GM23248 (cell line): ENCODE measurements around the gene SMARCD1. TPM values are rescaled to one million over a fixed set of nuclear protein-coding genes. Genes with fewer than 3 reads are reported as not detected.
A peak's percentile ranks its signal among the peaks of the same experiment; 100 is the strongest.

Source experiments
- DNase-seq: peaks from one replicate; pipeline ENCODE4 v3.0.0-alpha.2; 2015
- H2AFZ ChIP-seq: fragments of 200-600 bp; sonication (generic); 2 replicates; pipeline ENCODE4 v1.6.1; 2016; ENCODE audit warnings: antibody characterized with exemption
- H3F3A ChIP-seq: fragments of 200-600 bp; sonication (generic); 2 replicates; pipeline ENCODE4 v1.6.1; 2016; ENCODE audit warnings: mild to moderate bottlenecking, antibody characterized with exemption, mixed run types; ENCODE audit not compliant: insufficient read depth
- H3K27ac ChIP-seq: fragments of 200-600 bp; sonication (generic); 2 replicates; pipeline ENCODE4 v1.5.1; 2016; ENCODE audit warnings: mild to moderate bottlenecking
- H3K27me3 ChIP-seq: fragments of 200-600 bp; sonication (generic); replicated peaks from 2 replicates; pipeline ENCODE4 v1.6.1; 2016; ENCODE audit warnings: mild to moderate bottlenecking; ENCODE audit not compliant: insufficient read depth
- H3K36me3 ChIP-seq: fragments of 200-600 bp; sonication (generic); 2 replicates; pipeline ENCODE4 v1.6.1; 2016; ENCODE audit warnings: low read depth, mild to moderate bottlenecking
- H3K4me1 ChIP-seq: fragments of 200-600 bp; sonication (generic); 2 replicates; pipeline ENCODE4 v1.6.1; 2016; ENCODE audit warnings: mild to moderate bottlenecking; ENCODE audit not compliant: insufficient read depth
- H3K4me2 ChIP-seq: fragments of 200-600 bp; sonication (generic); one replicate; pipeline ENCODE4 v1.6.1; 2016; ENCODE audit warnings: mild to moderate bottlenecking; ENCODE audit not compliant: unreplicated experiment
- H3K4me3 ChIP-seq: fragments of 200-600 bp; sonication (generic); 2 replicates; pipeline ENCODE4 v1.5.1; 2016; ENCODE audit warnings: mild to moderate bottlenecking
- H3K79me2 ChIP-seq: fragments of 200-600 bp; sonication (generic); 2 replicates; pipeline ENCODE4 v1.6.1; 2016; ENCODE audit warnings: mild to moderate bottlenecking; ENCODE audit not compliant: insufficient read depth
- H3K9ac ChIP-seq: fragments of 200-600 bp; sonication (generic); 2 replicates; pipeline ENCODE4 v1.6.1; 2016; ENCODE audit warnings: mild to moderate bottlenecking
- H3K9me2 ChIP-seq: fragments of 200-600 bp; sonication (generic); 2 replicates; pipeline ENCODE4 v1.6.1; 2016; ENCODE audit warnings: mixed run types, mild to moderate bottlenecking, moderate library complexity; ENCODE audit not compliant: insufficient read depth
- H3K9me3 ChIP-seq: fragments of 200-600 bp; sonication (generic); one replicate; pipeline ENCODE4 v1.6.1; 2017; ENCODE audit warnings: low read depth
- H4K20me1 ChIP-seq: fragments of 200-600 bp; sonication (generic); 2 replicates; pipeline ENCODE4 v1.6.0; 2016; ENCODE audit not compliant: insufficient read depth
- EZH2 ChIP-seq: fragments of 200-600 bp; sonication (generic); IDR thresholded peaks from 2 replicates; pipeline ENCODE4 v1.6.1; 2018; ENCODE audit warnings: antibody characterized with exemption, mild to moderate bottlenecking; ENCODE audit not compliant: insufficient read depth, poor library complexity, severe bottlenecking
- EZH2phosphoT487 ChIP-seq: fragments of 200-600 bp; sonication (generic); IDR thresholded peaks from 2 replicates; pipeline ENCODE4 v1.6.1; 2018; ENCODE audit warnings: antibody characterized with exemption, moderate library complexity, mild to moderate bottlenecking, low read depth; ENCODE audit not compliant: insufficient read depth
- WGBS, 2 experiments: methylation state at CpG; one replicate each; pipeline ENCODE4 v1.1.6; 2015 to 2017; ENCODE audit warnings: low lambda C conversion rate in 2 of 2, low coverage in 1 of 2; ENCODE audit errors: missing lambda C conversion rate in 2 of 2; 5-methylcytosine and 5-hydroxymethylcytosine counted together
- in situ Hi-C: fragments of 300-500 bp; cut with MboI; formaldehyde crosslinking; loops from 2 replicates; pipeline ENCODE4 v1.15.0; 2020
- polyA plus RNA-seq: library from polyadenylated mRNA; unstranded; fragments of >200 nt; fragmentation: Nextera tagmentation; extraction: Ambion mirVana; gene quantifications from 2 replicates; pipeline ENCODE4 v1.2.1, GENCODE V29; 2016
- total RNA-seq: library from RNA; depleted of rRNA; stranded (reverse); fragments of >200 nt; shearing (Covaris generic); gene quantifications from 2 replicates; pipeline ENCODE4 v1.2.3, GENCODE V29; 2014

SMARCD1 gene
- total and polyA plus RNA-seq, 2 experiments from 2014 or later, result 6.4 to 41.9 TPM

GRCh38 chr12:50102646-50103309, 17.6 kb downstream of the SMARCD1 start:
- in situ Hi-C loops, result no loop called here

GRCh38 chr12:50103351-50103750, 18.2 kb downstream of the SMARCD1 start:
- Histone ChIP-seq H3K9me3 (no peaks in the 10 kb centered on the region), H3K4me1 (peaks cover 12% of the 10 kb centered on the region), H3K27me3 (no peaks in the 10 kb centered on the region), H3K27ac (no peak overlapping the region), H3K4me3 (no peak overlapping the region), H3F3A (peaks cover 25% of the 10 kb centered on the region), H3K9ac (no peak overlapping the region), H3K9me2 (no peaks in the 10 kb centered on the region), H3K79me2 (no peaks in the 10 kb centered on the region), H3K4me2 (no peak overlapping the region), H3K36me3 (no peaks in the 10 kb centered on the region; the same call in 1 of the 2 replicates), H4K20me1 (no peaks in the 10 kb centered on the region), H2AFZ (no peak overlapping the region)
- no peak for DNase-seq
- in situ Hi-C loops, result no loop called here
- no peak for TF ChIP-seq EZH2phosphoT487
- no peak for TF ChIP-seq EZH2
- 94 to 100% methylated on average over 2 of the region's 2 CpGs for WGBS, 2 experiments

More at GRCh38 chr12:50102646-50103309, 17.6 kb downstream of the SMARCD1 start:
- H3K79me2 ChIP-seq, result no peaks in the 10 kb centered on the region
- no peaks in the 10 kb centered on the region; the same call in 1 of the 2 replicates for H3K36me3 ChIP-seq
- no peak for DNase-seq
- H3K27me3 ChIP-seq, result no peaks in the 10 kb centered on the region
- H3K9me3 ChIP-seq, result no peaks in the 10 kb centered on the region
- peaks cover 30% of the 10 kb centered on the region for H3F3A ChIP-seq
- no peak overlapping the region for H3K4me3 ChIP-seq
- H2AFZ ChIP-seq, result no peak overlapping the region
- H3K4me1 ChIP-seq, result peaks cover 12% of the 10 kb centered on the region
- H3K9me2 ChIP-seq, result no peaks in the 10 kb centered on the region
- no peak overlapping the region for H3K4me2 ChIP-seq
- TF ChIP-seq EZH2phosphoT487 (no peak), EZH2 (no peak)
- no peak overlapping the region for H3K9ac ChIP-seq
- WGBS, 2 experiments, result 82 to 89% methylated on average over 8 of the region's 8 CpGs
- no peak overlapping the region for H3K27ac ChIP-seq
- H4K20me1 ChIP-seq, result no peaks in the 10 kb centered on the region

GRCh38 chr12:50103767-50104321, 18.7 kb downstream of the SMARCD1 start, which contains the start of gene GPD1:
GPD1 (plus strand) TSS chr12:50104008; CDS start chr12:50104051, 43 bp downstream.
- WGBS, 2 experiments, result 30 to 31% methylated on average over 13 of the region's 13 CpGs
- H4K20me1 ChIP-seq, result no peaks in the 10 kb centered on the region
- no peaks in the 10 kb centered on the region for H3K79me2 ChIP-seq
- no peak within 1 kb of the TSS for H3K27ac ChIP-seq
- H3F3A ChIP-seq, result peaks cover 22% of the 10 kb centered on the region
- H3K27me3 ChIP-seq, result no peaks in the 10 kb centered on the region
- no peaks in the 10 kb centered on the region; the same call in 1 of the 2 replicates for H3K36me3 ChIP-seq
- TF ChIP-seq EZH2phosphoT487 (no peak), EZH2 (no peak)
- H3K9me3 ChIP-seq, result no peaks in the 10 kb centered on the region
- in situ Hi-C loops, result no loop called here
- H2AFZ ChIP-seq, result no peak within 1 kb of the TSS
- H3K9ac ChIP-seq, result no peak within 1 kb of the TSS
- no peak within 1 kb of the TSS for H3K4me2 ChIP-seq
- peaks cover 12% of the 10 kb centered on the region for H3K4me1 ChIP-seq
- peak; percentile 78 for DNase-seq
- H3K9me2 ChIP-seq, result no peaks in the 10 kb centered on the region
- no peak within 1 kb of the TSS for H3K4me3 ChIP-seq

GRCh38 chr12:50104417-50105366, 19.6 kb downstream of the SMARCD1 start:
- peaks cover 14% of the 10 kb centered on the region for H3F3A ChIP-seq
- no peaks in the 10 kb centered on the region for H3K9me3 ChIP-seq
- no peaks in the 10 kb centered on the region for H3K27me3 ChIP-seq
- in situ Hi-C loops, result no loop called here
- no peaks in the 10 kb centered on the region for H3K9me2 ChIP-seq
- peaks cover 3% of the 10 kb centered on the region; the same call in 1 of the 2 replicates for H3K4me1 ChIP-seq
- no peaks in the 10 kb centered on the region; the same call in 1 of the 2 replicates for H3K36me3 ChIP-seq
- H3K79me2 ChIP-seq, result no peaks in the 10 kb centered on the region
- no peak overlapping the region for H3K4me2 ChIP-seq
- DNase-seq, result no peak
- TF ChIP-seq EZH2 (no peak), EZH2phosphoT487 (no peak)
- no peak overlapping the region for H3K4me3 ChIP-seq
- 76 to 79% methylated on average over 14 of the region's 14 CpGs for WGBS, 2 experiments
- H3K9ac ChIP-seq, result no peak overlapping the region
- no peaks in the 10 kb centered on the region for H4K20me1 ChIP-seq
- H2AFZ ChIP-seq, result no peak overlapping the region
- H3K27ac ChIP-seq, result no peak overlapping the region
